Stimulated activated naive CD4-positive, alpha-beta T cell treated with Interleukin-2 at 50 U/mL for 16 hours (primary cell): Measurements from ENCODE around the gene NOL3.

Experiments used
- DNase-seq: peaks from one replicate; lab custom pipeline; 2025; lab: John Stamatoyannopoulos, UW

Gene NOL3

DNA sequence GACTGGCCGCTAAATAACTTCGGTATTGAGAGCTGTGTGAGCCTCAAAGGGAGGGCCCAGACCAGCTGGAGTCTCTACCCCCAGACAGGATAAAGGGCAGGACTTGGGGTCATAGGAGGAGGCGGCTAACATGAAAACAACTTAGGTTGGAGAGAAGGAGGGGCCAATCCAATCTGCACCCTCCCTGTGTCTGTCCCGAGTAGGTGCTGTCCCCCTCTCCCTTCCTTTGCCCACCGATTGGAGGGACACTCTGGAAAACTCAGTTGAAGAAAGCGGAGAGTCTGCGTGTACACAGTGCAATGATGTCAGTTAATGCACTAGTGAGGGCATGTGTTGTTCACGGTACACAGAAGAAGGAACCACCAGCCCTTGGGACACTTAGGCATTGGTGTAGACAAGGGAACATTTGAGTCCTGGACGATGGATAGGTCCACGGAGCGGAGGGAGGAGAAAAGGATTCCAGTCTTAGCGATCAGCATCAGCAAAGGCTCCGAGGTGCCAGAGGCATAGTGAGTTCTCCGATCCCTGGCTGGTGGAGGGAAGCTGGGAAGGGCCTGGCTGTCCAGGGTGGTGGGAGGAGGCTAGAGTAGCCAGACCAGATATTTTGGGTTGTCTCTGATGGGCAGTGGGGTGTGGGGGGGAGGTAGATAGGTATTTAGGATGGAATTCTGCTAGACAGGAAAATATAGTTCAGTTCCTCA is 761 bp downstream of the NOL3 start:
- DNase-seq = no peak

DNA sequence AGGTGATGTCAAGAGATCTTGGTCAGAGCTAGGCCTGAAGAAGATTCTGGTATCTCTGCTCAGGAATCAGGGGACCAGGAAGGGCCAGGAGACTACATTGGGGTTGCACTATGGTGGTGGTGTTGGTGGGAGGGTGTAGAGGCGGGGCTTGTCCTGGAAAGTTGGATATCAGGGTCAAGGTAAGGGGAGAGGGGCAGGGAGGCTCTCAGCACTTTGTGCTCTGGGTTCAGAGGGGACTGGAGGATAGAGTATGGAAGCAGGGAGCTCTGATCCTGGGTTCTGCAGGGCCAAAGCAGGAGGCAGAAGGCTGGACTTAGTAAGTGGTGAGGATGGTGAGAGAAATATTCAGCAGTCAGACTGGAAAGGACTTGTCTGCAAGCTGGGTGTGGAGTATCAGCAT is 3.0 kb downstream of the NOL3 start:
- DNase-seq = no peak

DNA sequence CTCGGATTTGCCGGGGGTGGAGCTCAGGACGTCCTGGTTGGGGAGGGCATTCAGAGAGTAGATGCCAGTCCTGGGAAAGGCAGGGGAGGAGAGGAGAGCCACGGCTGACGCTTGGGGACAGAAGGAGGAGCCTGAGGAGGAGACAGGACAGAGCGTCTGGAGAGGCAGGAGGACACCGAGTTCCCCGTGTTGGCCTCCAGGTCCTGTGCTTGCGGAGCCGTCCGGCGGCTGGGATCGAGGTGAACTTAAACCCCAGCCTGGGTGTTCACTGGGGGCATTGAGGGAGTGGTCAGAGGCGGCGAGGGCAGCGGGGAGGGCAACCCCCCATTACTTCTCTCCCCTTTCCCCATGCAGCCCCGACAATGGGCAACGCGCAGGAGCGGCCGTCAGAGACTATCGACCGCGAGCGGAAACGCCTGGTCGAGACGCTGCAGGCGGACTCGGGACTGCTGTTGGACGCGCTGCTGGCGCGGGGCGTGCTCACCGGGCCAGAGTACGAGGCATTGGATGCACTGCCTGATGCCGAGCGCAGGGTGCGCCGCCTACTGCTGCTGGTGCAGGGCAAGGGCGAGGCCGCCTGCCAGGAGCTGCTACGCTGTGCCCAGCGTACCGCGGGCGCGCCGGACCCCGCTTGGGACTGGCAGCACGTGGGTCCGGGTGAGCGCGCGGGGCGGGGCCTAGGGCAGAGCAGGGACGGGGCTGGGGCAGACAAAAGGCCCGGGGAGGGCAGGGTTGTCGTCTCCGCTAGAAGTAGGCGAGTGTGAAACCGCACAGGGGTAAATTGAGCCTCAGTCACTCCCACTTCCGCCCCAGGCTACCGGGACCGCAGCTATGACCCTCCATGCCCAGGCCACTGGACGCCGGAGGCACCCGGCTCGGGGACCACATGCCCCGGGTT is 3.7 kb downstream of the NOL3 start:
- peak; percentile 58 for DNase-seq

DNA sequence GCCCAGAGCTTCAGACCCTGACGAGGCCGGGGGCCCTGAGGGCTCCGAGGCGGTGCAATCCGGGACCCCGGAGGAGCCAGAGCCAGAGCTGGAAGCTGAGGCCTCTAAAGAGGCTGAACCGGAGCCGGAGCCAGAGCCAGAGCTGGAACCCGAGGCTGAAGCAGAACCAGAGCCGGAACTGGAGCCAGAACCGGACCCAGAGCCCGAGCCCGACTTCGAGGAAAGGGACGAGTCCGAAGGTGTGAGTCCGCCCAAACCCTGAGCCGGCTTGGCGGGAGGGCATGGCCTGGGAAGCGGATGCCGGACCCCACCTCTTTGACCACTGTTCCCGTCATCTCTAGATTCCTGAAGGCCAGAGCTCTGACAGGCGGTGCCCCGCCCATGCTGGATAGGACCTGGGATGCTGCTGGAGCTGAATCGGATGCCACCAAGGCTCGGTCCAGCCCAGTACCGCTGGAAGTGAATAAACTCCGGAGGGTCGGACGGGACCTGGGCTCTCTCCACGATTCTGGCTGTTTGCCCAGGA is 4.4 kb downstream of the NOL3 start:
- DNase-seq = no peak

DNA sequence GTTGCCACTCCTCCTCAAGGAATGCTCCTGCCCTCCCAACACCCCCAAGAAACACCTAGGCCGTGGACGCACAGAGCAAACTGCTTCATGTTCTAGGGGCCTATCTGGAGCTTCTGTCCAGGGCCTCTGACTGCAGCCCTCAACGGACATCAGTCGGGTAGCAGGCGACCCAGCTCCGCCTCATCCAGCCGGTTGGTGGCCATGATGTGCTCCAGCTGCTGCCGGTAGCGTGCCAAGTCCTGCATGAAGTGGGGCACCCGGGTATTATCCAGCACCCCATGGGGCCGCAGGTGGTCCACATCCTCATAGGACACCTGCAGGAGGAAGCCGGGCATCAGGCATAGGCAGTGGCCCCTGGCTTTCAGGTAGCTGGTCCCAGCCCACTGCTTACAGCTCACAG is 6.3 kb downstream of the NOL3 start:
- no peak for DNase-seq

DNA sequence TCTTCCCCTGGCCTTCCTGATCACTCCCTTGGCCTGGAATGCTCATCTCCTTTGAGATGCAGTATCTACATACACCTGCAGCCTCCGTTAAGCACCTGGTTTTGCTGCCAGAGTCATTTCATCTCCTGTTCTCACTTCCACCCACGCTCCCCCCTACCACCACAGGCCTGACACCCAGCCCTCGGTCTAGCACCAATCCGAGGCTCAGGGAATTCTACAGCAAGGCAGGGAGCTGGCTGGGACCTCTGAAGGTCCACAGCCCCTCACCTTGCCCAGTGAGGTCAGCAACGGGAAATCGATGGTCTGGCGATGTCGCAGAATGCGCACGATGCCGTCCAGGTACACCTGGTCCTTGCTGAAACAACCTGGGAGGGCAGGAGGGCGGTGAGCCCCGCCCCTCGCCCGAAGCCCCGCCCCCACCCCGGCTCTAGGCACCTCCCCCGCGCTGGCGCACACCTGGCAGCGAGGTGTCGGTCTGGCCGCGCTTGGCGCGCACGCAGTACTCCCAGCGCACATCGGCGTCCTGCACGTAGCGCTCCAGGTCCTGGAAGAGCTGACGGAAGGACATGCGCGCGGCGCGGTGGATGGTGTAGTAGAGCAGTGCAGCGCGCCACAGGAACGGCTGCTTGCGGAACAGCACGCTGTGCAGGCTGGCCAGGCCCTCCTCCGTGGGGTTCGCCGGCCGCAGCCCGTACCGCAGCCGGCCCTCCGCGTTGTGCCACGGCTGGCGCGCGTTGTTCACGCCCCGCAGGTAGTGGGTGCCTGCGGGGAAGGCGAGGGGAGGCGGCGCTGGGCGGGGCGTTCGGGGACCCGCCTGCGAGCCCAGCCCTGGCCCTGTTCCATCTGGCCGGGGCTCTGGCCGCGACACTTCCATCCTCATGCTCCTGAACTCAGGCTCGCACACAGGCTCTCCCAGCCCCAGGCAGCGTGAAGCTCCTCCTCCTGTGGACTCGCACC is 7.7 kb downstream of the NOL3 start:
- peak; percentile 60 for DNase-seq

DNA sequence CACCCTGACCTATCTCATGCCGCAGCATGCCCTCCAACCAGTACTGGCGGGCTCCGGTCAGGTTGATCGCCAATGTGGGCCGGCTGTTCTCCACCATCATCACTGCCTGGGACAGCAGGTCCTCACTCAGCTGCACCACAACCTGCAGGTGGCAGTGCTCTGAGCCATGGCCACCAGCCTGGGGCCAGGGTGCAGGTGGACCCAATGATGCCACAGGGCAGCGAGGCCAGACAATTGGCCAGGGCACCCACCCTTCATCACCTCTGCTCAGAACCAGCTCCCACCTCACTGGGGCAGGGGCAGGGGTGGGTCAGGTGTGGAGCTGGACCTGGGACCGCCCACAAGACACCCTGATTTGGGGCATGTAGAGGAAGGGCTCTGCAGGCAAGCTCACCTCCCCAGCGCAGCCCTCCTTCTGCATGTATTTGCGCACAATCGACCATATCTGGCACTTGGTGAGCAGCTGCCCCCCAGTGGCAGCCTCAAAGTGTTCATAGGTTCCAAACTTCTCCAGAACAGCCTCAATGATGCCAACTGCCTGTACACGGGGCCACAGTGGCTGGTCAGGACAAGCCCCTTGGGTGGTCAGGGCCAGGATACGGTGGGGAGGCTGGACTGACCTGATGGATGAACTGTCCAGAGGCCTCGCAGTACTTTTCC is 9.2 kb downstream of the NOL3 start:
- DNase-seq = no peak

DNA sequence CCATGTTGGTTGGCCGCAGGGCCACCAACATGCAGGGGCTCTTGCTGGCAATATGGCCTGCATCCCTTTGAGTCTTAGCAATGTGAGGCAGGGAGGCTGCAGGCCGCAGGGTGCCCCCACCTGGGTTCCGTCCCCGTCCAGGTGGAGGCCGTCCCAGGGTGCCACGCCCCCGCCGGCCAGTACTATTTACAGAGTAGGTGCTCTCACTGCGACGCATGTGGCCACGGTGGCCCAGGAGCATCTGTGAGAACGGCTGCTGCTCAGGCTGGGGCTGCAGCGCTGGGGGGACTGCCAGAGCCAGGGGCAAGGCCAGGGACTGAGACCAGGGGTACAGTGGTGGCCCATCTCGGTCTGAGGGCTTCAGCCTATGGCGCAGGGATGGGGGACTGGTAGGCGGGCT is 9.8 kb downstream of the NOL3 start:
- DNase-seq = no peak

DNA sequence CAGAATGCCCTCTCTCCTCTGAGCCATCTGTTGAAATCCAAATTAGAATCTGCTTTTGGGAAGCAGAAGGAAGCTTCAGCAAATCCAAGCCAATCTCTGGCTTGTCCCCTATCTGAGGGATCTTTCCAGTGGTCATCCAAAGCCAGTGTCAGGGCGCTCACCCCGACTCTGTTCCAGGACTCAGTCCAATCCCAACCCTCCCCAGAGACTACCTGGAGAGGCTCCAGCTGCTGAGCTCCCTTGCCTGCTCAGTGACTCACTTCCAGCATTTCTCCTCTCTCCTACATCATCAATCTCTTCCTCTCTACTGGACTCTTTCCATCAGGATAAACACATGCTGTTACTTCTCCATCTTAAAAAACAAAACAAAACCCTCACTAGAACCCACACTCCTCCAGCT is 11.0 kb downstream of the NOL3 start:
- DNase-seq = no peak

DNA sequence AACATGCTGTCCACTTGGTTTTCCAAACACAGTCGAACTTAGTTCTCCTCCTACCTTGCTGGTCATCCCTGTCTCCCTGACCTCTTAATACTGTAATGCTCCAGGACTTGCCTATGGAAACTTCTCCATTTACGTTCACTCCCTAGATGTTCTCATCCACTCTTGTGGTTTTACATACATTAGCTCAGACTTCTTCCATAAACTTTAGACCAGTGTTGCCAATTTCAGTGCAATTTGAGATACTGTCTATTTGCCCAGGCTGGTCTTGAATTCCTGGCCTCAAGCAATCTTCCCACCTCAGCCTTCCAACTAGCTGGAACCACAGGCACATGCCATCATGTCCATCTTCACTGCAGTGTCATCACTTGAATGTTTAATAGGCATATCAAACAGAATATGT is 11.9 kb downstream of the NOL3 start:
- DNase-seq = no peak

DNA sequence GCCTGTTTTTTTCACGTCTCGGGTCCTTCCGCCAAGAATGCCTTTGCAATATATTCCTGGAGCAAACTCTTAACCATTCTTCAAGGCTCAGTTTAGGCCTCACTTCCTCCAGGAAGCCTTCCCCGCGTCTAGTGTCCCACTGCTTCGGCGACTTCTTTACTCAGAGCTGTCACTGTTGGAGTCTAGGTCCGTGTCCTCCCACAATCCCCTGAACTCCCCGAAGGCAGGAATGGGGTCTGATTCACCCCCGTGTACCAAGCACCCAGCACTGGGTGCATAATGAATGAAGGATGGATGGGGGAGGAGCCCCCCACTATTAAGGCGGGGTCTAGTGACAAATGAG is 12.9 kb downstream of the NOL3 start:
- no peak for DNase-seq

DNA sequence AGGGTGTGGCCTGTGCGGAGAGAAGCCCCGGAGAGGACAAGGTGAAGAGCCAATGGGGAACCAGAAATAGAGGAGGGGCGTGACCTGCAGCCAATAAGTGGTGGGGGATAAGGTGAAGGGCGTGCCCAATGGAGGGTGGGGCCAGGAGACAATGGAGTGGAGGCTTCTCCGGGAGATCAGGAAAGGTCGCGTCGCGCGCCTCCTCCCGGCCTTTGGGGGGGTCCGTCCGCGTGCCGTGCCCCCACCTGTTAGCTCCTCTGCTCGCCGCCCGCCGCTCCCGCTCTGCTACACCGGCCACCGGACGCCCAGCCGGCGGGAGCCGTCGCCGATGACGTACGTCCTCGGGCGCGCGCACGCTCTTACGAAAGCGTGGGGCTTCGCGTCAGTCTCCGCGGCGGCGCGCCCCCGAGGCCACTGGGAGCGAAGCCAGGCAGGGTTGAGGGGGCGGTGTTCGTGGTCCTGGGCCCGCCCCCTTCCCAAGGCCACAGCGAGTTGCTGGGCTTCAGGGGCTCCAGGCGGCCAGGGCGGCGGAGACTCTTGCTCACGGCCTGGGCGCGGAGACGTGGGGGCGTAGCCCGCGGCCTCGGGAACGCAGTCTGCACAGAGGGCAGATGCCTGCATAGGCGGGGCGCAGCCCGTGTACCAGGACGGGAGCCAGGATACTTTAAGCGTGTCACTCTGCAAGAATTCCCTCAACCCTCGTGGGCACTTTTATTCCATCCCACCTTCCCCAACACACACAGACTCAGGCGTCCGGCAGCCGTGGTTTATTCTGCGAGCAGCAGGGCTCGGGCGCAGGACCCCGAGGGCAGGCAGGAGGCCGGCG is 13.5 kb downstream of the NOL3 start, which contains the start of gene MATCAP1:
TSS of gene MATCAP1 (minus strand) at position 337 of the 826 bp plus-strand sequence. CDS start 3,353 bp downstream, outside the sequence.
- peak; percentile 95 for DNase-seq

DNA sequence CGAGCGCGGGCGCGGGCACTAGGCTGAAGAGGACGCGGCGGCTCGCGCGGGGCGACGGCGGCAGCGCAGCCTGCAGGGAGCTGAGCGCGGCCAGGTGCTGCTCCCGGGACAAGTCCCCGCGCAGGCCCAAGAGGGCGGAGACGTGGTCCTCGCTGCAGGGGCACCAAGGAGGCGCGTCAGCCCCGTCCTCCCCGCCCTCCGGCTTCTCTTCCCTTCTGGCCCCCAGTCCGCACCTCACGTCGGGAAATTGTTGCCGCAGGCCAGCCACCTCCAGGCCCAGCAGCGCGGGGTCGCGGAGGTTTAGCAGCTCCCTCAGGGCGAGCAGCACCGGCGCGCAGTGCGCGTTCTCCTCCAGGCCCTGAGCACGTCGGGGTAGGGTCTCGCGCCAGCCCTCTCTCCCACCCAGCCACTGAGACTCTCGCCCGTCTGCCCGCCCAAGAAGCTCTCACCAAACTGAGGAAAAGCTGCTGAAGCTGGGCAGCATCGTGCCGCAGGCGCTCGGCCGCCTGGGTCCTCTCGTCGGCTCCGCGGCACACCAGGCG is 14.2 kb downstream of the NOL3 start:
- DNase-seq = peak; percentile 43

DNA sequence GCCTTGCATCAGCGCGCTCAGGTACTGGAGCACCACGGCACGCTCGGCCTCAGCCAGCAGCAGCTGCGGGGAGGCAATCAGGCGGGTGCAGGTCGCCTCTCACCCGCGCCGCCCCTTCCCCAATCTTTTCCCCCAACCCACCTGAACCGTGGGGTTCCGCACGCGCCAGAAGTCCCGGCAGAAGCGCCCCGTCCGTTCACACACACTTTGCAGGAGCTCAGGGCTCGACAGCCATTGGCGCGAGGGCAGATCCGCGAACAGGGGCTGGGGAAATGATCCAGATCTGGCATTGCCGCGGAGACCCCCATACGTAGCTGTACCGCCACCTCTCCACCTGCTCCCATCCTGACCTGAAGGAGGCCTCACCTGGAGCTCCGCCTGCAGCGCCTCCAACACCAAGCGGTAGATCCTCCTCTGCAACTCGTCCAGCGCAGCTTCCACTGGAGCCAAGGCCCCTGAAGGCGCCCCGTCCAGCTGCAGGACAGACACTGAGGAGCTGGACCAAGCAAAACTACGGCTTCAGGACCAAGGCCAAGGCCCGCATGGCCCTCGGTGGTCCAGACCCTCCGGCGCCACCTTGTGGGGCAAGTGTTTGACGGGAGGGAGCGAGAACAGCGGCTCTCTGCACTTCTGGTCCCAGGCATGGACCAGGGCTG is 14.8 kb downstream of the NOL3 start:
- peak; percentile 76 for DNase-seq

DNA sequence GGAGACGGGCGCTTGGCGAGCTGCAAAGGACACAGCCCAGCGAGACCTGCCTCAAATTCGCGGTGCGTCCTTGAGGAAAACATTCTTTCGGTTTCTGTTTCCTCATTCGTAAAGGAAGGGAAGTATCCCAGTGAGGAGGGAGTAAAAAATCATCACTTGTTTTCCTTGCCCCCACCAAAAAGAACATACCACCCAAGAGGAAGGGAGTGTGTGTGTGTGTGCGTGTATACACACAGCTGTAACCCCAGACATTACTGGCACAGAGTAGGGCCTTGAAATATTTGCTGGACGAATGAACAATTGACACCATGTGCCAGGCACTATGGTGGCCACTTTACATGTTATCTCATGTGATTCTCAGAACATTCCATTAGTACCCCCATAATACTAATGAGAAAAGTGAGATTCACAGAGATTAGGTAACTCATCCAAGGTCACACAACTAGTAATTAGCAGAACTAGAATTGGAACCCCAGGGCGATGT is 15.4 kb downstream of the NOL3 start:
- no peak for DNase-seq

DNA sequence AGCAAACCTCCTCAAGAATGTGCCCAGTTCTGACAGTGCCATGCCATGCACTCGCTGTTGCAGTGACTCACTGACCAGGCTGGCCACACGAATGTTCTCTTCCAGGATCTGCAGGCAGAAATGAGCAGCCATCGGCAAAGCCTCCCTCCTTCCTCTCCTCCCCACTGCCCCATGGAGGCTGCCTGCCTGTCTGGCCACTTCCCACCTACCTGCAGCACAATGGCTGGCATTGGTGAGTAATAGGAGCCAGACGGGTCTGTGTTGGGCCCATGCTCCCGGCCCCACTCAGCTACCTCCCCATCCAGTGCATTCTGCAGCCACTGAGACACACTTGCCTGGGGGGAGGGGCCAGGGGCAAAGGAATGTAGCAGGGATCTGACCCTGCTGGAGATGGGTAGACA is 16.2 kb downstream of the NOL3 start:
- DNase-seq = no peak

DNA sequence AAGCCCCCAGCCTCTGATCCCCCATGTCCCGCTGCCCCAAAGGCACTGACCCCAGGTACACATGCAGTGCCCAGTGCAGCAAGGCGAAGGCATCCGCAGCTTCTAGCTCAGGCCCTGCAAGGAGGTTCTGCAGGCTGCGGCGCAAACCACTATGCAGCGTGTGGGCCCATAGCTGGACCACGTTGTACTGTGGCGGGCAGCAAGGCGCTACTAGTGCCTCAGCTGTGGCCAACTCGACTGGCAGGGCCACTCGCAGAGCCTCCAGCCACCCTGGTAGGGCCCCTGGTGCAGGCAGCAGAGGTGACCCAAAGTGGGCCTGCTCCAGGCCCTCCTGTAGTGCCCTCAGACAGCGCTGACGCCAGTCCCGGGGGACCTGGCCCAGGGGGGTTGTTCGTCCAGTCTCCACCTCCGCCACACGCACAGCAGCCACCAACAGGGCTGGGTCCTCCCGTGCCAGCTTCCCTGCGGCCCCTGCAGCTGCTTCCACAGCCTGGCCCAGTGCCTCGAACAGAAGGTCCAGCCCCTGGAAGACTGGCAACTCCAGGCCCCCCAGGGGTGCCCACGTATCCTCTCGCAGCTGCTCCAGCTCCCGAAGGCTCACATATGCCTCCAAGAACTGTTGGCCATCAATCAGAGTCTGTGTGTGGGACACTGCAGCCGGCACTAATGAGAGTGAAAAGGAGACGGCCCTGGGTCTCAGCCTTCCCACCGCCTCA is 17.0 kb downstream of the NOL3 start:
- no peak for DNase-seq

DNA sequence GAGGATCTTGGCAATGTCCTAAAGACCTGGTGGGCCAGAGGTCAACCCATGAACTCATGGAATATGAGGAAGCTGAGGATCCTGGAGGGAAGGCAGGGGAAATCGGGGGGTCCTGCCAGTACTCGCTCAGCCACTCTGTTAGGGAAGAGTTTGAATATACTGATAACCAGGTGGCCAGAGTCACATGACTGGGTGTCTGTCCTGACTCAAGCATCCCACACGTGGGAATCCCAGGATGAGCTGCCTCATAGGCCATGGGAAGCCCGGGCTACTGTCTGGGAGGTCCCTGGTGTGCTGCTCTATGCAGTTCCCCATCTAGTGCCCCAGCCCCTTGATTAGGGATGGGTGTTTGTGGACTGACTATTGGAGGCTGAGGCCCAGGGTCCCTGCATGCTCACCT is 18.0 kb downstream of the NOL3 start:
- DNase-seq = no peak

DNA sequence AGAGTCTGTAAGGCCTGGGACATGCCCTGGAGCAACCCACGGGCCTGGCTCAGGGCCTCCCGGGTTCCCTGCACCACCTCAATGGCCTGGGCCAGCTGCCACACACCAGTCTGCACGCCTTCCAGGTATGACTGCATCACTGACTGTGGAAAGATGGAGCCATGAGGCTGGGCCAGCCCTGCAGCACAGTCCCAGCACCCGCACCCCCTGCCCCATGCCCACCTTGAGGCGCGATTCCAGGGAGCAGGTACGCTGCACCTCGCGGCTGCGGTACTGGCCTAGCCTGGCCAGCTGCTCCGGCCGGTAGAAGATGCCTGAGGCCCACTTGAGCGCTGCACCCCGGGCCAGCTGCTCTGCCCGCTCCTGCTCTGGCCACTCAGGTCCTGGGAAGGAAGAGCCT is 18.5 kb downstream of the NOL3 start:
- DNase-seq = no peak
